ENCODE results near the gene CAMTA1.
A peak's percentile ranks its signal among the peaks of the same experiment; 100 is the strongest.

CAMTA1 gene

DNA sequence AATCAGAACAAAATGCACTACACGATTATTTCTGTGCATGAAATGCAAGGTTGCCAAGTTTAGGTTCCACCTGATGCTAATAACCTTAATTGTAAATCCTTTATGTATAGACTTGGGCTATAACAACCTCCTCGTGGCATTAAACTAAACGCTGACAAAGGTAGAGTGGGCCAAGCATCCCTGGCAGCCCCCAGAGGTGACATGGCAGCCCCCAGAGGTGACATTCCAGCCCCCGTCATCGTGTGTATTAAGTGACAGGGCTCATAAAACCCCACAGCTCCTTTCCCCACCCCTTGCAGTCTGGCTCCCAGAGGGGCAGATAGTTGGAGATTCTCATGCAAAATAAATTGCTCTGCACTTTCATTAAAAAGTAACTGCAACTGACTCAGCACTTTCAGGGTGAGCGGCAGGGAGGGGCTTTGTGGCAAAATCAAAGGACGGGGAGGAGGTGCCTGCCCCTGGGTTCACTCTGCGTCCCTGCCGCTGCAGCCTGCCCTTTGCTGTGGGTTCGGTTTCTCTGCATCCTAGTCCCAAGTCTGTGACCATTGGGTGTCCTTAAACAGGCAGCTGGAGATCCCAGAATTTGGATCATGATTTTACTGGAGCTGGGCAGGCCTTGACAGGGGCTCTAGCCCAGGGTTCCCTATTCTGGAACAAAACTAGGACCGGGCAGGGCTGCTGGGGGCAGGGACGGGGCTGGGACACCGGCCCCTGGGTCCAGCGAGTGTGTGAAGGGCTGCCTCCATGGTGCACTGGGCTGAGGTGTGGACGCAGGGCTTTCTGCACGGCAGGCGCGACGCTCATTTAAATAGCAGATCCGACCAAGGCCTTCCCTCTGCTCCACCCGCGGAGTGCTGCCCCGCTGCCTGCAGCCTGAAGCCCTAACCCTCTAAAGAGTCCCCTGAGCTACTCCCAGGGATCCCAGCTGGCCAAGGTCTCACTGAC, 751.0 kb downstream of the CAMTA1 start:
- no peak for DNase-seq (ENCODE audit: low read depth)
- no peak overlapping the region for H3K4me3 ChIP-seq (ENCODE audit: low read depth, low read length)

DNA sequence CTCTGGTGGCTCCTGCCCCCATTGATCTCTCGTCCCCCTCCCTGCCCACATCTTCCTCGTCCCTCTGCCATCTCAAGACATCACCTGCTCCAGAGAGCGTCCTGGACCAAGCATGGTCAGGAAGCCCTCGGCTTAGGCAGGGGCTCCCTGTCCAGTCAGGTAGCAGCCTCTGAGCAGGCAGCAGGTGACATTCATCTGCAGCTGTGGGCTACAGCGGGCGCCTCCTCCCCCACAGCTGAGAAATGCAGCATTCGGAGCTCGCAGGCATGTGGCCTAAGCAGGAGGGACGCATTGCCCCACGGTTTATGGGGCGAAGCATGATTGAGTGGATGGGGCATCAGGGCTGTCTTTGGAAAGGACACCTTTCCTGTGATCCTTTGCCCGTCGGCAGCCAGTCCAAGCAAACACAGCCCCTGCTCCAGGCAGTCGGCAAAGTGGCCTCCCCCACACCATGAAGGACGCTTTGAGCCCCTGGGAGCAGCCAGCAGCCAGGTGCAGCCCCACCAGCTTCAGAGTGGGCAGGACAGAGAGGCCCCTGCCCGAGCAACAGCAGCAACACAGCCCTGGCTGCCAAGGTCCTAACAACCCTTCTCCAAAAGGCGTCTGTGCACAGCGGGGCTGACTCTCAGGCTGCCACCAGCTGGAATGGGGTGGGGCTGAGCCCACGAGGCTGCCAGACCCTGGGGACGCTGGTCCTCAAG, 751.8 kb downstream of the CAMTA1 start:
- no peak for DNase-seq (ENCODE audit: low read depth)
- no peak overlapping the region for H3K4me3 ChIP-seq (ENCODE audit: low read depth, low read length)

DNA sequence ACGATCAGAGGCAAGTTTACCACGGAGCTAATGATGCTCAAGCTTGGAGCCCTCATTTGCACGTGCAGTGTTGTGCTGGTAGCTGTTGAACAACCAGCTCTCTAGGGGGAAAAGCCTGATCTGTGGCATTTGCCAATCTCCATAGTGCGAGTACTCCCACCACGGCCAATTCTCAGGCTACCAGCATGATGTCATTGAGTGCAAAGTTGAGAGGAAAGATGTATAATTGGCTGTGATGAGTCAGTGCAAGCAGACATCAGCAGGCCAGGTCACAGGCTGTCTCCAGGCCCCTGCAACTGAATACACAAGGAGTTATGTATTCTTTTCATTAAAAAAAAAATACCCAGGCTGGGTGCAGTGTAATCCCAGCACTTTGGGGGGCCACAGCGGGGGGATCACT, 752.8 kb downstream of the CAMTA1 start:
- DNase-seq (ENCODE audit: low read depth), result peak; percentile 35
- H3K4me3 ChIP-seq (ENCODE audit: low read depth, low read length), result no peak overlapping the region

DNA sequence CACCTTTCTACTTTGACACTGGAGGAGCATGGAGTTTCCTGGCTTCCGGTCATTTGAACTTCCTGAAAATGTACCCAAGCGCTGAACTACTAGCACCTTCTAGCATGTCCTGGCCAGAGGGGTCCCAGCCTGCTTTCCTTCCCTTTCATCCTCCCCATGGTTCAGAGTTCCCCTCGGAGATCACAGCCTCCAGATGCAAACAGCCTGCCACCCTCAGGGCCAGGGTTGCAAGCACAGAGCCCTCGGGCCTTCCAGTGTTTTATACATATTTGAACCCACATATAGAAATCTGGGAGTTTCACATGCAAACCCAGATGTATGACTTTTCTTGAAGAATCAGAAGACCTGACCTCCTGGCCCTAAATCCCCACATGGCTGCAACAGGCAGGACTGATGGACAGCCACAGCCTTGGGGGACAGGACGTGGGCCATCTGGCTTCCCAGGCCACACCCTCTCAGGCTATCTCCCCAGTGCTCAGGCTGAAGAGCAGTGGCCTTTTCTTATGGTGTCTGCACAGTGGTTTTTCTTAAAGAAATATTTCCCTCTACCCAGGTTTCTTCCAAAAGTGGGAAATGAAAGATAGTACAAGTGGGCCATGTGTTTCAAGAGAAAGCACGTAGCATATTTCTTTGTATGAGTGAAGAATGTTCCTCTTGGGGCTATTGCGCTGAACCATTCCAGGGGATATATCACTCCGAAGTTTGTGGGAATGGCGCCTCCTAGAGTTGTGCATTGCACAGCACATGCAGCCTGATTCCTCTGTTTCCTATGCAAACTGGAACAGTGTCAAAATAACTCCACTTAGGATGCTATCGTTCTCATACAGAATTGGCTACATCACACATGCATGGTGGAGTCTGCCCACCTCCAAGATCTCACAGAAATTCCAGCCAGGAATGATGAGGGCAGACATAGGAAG, 753.9 kb downstream of the CAMTA1 start:
- no peak overlapping the region for H3K4me3 ChIP-seq (ENCODE audit: low read depth, low read length)
- no peak for DNase-seq (ENCODE audit: low read depth)

DNA sequence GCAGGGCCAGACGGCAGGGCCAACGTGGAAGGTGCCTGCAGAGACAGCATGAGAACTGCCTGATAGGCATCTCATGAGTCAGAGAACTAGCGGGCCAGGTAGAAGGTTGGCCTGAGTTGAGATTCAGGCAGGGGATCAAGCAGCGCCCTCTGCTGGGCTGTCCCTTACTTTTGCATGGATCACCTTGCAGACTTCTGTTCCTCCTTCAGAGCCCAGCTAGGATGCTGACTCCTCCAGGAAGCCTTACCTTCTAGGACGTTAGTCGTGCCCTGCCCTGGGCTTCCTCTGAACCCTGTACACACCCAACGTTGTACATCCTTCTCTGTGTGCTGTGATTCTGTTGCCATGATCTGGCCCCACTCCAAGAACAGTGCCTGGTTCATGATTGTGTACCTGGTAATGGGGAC, 754.5 kb downstream of the CAMTA1 start:
- no peak overlapping the region for H3K4me3 ChIP-seq (ENCODE audit: low read depth, low read length)
- no peak for DNase-seq (ENCODE audit: low read depth)

DNA sequence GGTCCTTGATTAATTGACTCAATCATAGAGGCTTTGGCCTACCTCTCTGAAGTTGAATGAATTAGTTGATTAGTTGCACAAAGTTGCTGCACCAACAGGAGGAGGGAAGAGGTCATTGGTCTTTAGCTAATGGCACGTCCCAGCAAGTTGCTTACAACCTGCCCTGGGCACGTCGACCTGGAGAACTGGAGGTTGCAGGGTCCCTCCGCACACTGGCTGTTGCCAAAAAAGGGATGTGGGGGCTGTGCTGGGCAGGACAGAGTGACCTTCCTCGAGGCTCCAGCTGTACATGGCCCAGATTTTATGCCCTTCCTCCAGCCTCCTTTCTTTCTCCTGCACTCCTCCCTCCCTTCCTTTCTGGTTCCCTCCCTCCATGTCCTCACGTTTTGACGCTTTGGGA, 755.6 kb downstream of the CAMTA1 start:
- H3K4me3 ChIP-seq (ENCODE audit: low read depth, low read length), result no peak overlapping the region
- DNase-seq (ENCODE audit: low read depth), result no peak

DNA sequence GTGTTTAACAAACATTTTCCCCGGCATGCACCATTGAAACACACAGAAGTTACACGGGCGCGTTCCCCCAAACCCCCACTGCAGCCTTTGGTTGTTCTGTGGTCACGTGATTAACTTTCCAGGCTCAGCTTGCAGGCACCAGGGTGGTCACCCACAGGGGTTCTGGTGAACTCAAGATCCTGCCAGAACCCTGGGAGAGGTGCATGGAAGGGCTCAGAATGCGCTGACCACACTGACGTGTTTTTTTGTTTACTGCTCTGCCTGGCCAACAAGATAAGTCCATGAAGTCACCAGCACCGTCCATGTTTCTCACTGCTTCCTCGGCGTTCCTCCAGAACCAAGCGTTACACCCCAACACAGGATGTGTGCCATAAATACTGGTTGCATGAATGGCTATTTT, 756.4 kb downstream of the CAMTA1 start:
- no peak for DNase-seq (ENCODE audit: low read depth)
- H3K4me3 ChIP-seq (ENCODE audit: low read depth, low read length), result no peak overlapping the region

DNA sequence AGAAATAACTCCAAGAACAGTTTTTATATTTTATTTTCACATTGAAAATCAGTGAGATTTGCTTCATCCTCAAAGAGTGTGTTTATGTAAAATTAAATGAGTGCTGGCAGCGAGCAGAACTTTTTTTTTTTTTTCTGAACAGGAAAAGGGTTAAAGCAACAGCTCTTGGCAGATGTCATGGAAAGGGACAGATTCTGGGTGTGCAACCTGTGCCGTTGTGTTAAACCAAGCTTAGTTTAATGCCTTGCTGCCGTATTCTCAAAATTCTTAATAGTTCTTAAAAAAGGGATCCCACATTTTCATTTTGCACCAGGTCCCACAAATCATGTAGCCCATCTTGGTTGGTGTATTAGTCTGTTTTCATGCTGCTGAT, 758.5 kb downstream of the CAMTA1 start:
- H3K4me3 ChIP-seq (ENCODE audit: low read depth, low read length), result no peak overlapping the region
- DNase-seq (ENCODE audit: low read depth), result no peak

DNA sequence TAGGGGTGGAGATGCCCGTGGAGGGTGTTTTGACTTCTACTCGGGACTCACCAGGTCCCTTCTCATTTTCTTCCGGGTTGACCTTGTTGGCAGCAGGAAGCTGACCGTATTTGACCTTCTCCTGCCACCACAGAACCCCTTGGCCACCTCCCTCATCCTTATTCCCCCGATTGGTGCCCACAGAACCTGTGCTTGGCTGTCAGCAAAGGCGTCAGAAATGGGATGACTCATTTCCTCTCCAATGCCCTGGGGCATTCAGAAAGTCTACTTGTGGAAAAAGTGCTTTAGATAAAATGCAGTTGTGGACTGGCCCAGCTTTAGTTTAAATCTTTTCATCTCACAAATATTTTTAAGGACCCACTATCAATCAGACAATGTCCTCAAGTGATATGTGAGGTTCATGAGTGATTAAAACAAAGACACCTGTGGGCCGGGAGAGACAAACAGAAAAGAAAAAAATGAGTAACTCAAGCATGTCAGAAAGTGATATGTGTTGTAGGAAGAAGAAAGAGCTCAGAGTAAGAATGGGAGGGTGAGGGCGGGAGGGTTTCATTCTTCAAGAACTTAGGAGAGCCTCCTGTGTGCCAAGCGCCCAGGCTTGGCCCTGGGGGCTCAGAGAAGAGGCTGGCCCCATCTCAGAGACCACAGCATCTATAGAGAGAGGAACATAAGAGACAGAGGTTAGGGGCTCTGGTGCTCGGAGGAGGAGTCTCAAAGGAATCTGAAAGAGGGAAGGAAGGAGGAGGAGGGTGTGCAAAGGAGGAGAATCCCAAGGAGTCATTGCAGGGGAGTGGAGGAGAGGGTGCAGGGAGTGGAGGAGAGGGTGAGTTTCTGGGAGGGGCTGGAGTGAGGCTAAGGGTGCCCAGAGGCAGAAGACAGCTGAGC, 764.3 kb downstream of the CAMTA1 start:
- peak; percentile 63 for DNase-seq (ENCODE audit: low read depth)
- H3K4me3 ChIP-seq (ENCODE audit: low read depth, low read length), result no peak overlapping the region

DNA sequence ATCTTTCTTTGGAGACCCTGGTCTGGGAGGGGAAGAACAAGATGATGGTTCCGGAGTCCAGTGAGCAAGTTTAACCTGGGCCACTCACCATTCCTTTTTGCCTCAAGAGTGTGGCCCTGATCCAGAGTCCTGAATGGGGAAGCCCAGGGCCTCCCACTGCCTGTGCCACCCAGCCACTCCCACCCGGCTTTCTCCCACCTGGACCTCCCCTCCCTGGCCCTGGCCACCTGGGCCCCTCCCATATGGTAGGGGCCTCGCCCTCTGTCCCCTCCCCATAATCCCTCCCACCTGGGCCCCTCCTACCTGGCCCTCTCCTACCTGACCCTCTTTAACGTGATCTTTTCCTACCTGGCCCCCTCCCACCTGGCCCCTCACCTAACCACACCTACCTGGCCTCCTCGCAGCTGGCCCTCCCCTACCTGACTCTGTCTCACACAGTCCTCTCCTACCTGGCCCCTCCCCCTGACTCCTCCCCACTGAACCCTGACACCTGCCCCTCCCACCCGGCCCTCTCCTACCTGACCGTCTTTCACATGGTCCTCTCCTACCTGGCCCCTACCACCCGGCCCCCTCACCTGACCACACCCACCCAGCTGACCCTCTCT, 765.1 kb downstream of the CAMTA1 start:
- DNase-seq (ENCODE audit: low read depth), result no peak
- H3K4me3 ChIP-seq (ENCODE audit: low read depth, low read length), result no peak overlapping the region

DNA sequence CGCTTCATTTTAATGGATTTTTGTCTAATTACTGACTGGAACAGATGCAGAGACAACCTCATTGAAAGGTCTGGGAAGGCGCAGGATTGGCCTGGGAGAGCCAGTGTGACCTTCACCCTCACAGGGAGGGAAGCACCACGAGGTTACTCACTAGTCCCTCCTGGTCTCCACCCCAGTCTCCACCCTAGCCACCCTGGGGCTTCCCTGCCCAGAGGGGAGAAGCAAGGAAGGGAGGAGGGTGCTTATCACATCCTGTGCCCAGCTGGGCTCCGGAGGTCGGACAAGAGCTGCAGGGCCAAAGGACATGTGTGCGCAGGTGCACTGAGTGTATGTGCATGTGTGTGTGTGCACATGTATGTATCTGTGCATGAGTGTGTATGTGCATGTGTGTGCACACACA, 765.7 kb downstream of the CAMTA1 start:
- DNase-seq (ENCODE audit: low read depth), result no peak
- no peak overlapping the region for H3K4me3 ChIP-seq (ENCODE audit: low read depth, low read length)

DNA sequence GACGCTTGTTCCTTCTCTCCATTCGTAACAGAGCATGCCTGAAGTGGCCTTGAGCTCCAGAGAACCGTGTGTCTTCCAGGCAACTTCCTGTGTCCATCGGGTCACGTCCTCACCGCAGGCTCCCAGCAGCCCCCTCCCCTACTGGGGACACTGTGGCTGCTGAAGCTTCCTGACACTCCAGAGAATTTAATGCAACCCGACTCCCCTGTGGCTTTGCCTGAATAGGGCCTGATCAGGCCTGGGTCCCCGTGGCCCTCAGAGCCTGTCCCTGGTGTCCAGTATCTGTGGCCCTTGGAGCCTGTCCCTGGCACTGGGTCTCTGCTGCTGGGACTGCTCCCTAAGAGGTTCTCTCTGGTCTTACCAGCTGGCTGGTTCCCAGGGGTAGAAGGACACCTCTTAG, 766.2 kb downstream of the CAMTA1 start:
- no peak overlapping the region for H3K4me3 ChIP-seq (ENCODE audit: low read depth, low read length)
- no peak for DNase-seq (ENCODE audit: low read depth)

DNA sequence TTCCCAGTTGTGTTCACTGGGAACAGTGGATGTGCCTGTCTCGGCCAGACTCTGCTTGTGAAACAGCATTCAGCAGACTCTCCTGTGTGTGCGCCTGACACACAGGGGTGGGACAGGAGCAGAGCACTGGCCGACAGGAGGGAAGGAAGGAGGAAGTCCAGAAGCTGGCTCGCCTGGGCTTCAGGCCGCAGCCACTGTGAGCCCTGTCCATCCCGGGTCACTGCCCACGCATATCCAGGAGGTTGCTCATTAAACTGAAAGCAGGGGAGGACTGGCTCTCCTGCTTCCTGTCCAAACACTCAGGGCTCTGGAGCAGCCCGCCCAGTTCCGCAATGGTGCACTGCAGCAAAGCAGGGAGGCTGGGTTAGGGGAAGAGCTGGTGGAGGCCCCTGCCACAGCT, 767.1 kb downstream of the CAMTA1 start:
- DNase-seq (ENCODE audit: low read depth), result no peak
- H3K4me3 ChIP-seq (ENCODE audit: low read depth, low read length), result no peak overlapping the region

DNA sequence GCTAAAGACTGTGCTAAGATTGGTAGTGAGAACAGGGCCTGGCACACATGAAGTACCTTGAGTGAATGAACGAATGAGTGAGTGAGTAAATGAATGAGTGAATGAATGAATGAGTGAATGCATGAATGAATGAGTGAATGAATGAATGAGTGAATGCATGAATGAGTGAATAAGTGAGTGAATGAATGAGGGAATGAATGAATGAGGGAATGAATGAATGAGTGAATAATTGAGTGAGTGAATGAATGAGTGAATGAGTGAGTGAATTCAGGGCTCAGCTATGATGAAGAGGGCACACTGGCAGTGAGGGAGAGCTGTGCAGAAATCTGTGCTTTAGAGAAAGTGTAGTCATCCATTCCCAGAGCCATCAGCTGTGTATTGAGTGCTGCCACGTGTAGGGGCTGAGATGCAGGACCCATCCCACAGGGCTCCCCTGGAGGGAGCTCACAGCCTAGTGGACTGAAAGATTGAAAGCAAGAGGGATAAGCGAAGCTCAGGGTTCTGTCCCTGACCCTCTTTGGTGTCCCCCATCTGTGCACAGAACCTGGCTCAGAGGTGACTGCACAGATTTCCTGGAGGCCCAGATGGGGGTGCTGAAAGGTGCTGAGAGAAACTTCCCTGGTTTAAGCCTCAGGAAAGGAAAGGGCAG, 767.9 kb downstream of the CAMTA1 start:
- DNase-seq (ENCODE audit: low read depth), result no peak

DNA sequence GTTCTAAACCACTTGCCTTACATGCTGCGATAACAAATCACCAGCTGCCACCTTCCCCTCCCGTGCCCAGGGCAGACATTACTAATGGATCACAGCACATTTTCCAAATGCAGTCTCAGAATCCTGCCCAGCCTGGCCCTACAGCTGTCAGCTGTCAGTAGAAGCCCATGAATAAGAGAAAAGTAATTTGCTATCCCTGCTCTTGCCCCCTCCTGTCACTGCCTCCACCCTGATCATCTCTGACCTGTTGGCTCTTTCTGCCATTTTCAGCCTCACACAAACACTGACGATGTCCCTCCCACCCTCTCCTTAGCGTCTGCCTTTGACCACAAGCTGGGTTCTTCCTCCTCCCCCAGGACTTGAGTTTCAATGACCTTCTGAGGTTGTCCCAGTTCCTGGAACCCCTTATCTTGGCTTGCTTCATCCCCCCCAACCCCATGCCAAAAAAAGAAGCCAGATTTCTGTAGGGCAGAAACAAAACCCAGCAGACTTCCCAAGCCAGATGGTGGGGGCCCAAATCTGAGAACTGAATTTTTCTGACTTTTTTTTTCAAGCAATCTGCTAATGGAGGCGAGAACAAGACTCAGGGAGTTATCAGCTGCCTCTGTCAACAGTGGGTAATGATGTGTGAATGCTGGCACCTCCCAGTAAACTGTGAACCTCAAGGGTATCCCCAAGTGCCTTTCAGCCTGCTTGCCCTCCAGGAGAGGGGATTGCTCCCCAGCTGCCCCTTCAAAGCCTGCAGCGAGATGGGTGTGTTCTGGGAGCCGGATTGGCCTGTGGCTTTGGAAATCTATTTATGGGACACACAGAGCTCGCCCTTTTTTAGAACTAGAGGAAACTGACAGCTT, 769.4 kb downstream of the CAMTA1 start:
- DNase-seq (ENCODE audit: low read depth), result no peak

More for the DNA sequence above, 767.9 kb downstream of the CAMTA1 start:
- no peak overlapping the region for H3K4me3 ChIP-seq (ENCODE audit: low read depth, low read length)

DNA sequence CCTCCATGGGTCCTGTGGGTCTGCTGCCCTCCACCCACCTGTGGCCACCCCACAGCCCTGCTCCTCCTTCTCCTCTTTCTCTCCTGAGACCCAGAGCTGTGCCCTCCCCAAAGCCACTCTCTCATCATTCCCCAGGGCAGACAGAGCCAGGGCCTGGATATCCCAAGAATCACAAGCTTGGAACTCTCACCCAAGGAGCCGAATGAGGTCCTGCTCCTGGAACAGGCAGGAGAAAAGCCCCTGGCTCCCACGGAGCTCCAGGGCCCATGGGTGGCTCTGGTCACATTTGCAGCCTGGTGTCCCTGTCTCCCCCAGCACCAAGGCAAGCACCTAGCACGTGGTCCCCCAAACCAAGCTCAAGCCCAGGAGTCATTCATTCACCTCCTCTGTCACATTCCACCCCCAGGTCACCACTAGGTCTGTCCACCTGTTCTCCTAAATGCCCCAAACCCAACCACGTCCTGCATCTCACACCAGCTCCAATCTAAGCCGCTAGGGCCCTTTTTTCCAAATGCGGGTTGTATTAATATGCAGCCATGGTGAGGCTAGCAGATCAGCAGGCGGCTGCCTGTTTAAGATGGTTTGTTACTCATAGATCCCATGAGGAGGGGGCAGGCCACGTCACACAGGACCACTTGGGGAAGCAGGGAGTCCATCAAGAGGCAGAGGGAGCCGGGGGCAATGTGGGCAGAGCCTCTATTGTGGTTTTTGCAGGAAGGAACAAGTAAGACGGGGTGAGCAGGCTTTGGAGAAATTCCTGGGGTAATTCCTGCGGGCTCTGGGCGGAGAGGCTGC, 770.3 kb downstream of the CAMTA1 start:
- no peak overlapping the region for H3K4me3 ChIP-seq (ENCODE audit: low read depth, low read length)
- no peak for DNase-seq (ENCODE audit: low read depth)

More for the DNA sequence above, 769.4 kb downstream of the CAMTA1 start:
- no peak overlapping the region for H3K4me3 ChIP-seq (ENCODE audit: low read depth, low read length)
